NCI-H460 (cell line): Measurements from ENCODE around the gene DGUOK. TPM values are rescaled to one million over a fixed set of nuclear protein-coding genes. Genes with fewer than 3 reads are reported as not detected.
"Not testable (repeated sequence)": the region's sequence is repeated elsewhere in the genome, so short reads cannot be mapped to it uniquely, and the experiment has no call there.

Experiments
- DNase-seq: peaks from one replicate; pipeline ENCODE4 v3.0.0-alpha.2; 2016; ENCODE audit warnings: low read depth; ENCODE audit errors: extremely low read depth
- total RNA-seq: library from RNA; depleted of rRNA; stranded (reverse); fragments of >200 nt; shearing (Covaris generic); gene quantifications from 2 replicates; pipeline ENCODE4 v1.2.3, GENCODE V29; 2014

Gene DGUOK
- total RNA-seq, 1 experiment from 2014 or later: 159 TPM

- no peak for DNase-seq
These were observed 7.0 kb upstream of the DGUOK start for GRCh38 chr2:73919596-73920228.

GRCh38 chr2:73920577-73921545 lies 5.8 kb upstream of the DGUOK start:
- DNase-seq: peak; percentile 44

- no peak for DNase-seq
These were observed 5.1 kb upstream of the DGUOK start for GRCh38 chr2:73921581-73921980.

GRCh38 chr2:73922681-73923080 lies 4.0 kb upstream of the DGUOK start:
- DNase-seq: no peak

GRCh38 chr2:73925033-73925704 lies 1.5 kb upstream of the DGUOK start:
- no peak for DNase-seq

GRCh38 chr2:73925853-73926492 lies 707 bp upstream of the DGUOK start:
- DNase-seq: no peak

- no peak for DNase-seq
These were observed 664 bp downstream of the DGUOK start for GRCh38 chr2:73927344-73927743.

GRCh38 chr2:73928963-73929347 lies 2.3 kb downstream of the DGUOK start:
- no peak for DNase-seq

GRCh38 chr2:73930386-73930785 lies 3.7 kb downstream of the DGUOK start:
- no peak for DNase-seq

- DNase-seq: no peak
These were observed 5.1 kb downstream of the DGUOK start for GRCh38 chr2:73931531-73932500.

- DNase-seq: no peak
These were observed 6.5 kb downstream of the DGUOK start for GRCh38 chr2:73933194-73933593.

GRCh38 chr2:73935641-73936040 lies 9.0 kb downstream of the DGUOK start:
- DNase-seq: no peak

GRCh38 chr2:73937103-73937885 lies 10.6 kb downstream of the DGUOK start:
- no peak for DNase-seq

- DNase-seq: no peak
These were observed 11.2 kb downstream of the DGUOK start for GRCh38 chr2:73937899-73938298.

GRCh38 chr2:73938718-73939352 lies 12.2 kb downstream of the DGUOK start:
- no peak for DNase-seq

GRCh38 chr2:73939419-73939818 lies 12.7 kb downstream of the DGUOK start:
- no peak for DNase-seq

GRCh38 chr2:73940066-73940465 lies 13.4 kb downstream of the DGUOK start:
- DNase-seq: not testable (repeated sequence)

- no peak for DNase-seq
These were observed 16.0 kb downstream of the DGUOK start for GRCh38 chr2:73942664-73943063.
